HUES64 (cell line): Measurements from ENCODE around the gene PAX5.

Experiments used
- H3K27ac ChIP-seq: 2 replicates; pipeline ENCODE4 v1.7.0; 2013; ENCODE audit warnings: low read depth, low read length, inconsistent platforms
- H3K27me3 ChIP-seq: 2 replicates; pipeline ENCODE4 v1.6.1; 2013; ENCODE audit warnings: mild to moderate bottlenecking, low read length; ENCODE audit not compliant: insufficient read depth
- H3K36me3 ChIP-seq: 2 replicates; pipeline ENCODE4 v1.6.1; 2013; ENCODE audit warnings: mild to moderate bottlenecking, low read length; ENCODE audit not compliant: insufficient read depth
- H3K4me1 ChIP-seq: 2 replicates; pipeline ENCODE4 v1.6.1; 2013; ENCODE audit warnings: mild to moderate bottlenecking, low read length, moderate library complexity; ENCODE audit not compliant: insufficient read depth
- H3K4me3 ChIP-seq: 2 replicates; pipeline ENCODE4 v1.5.1; 2013; ENCODE audit warnings: mild to moderate bottlenecking, low read length, moderate library complexity
- H3K9ac ChIP-seq: 2 replicates; pipeline ENCODE4 v1.6.1; 2013; ENCODE audit warnings: mild to moderate bottlenecking, low read depth, low read length
- H3K9me3 ChIP-seq: 2 replicates; pipeline ENCODE4 v1.6.1; 2013; ENCODE audit warnings: low read depth, low read length; ENCODE audit not compliant: insufficient read depth
- WGBS: fragments of 150-250, 120-280 bp; methylation state at CpG from one replicate; pipeline ENCODE4 v1.1.7; 2013; ENCODE audit warnings: missing lambda C conversion rate; 5-methylcytosine and 5-hydroxymethylcytosine counted together

Gene PAX5

GRCh38 chr9:36948051-36948450 lies 86.0 kb downstream of the PAX5 start:
- peaks cover 5% of the 10 kb centered on the region; the same call in 1 of the 2 replicates for H3K4me1 ChIP-seq
- WGBS, result 91% methylated on average over 11 of the region's 13 CpGs
- H3K27ac ChIP-seq, result no peak overlapping the region

DNA sequence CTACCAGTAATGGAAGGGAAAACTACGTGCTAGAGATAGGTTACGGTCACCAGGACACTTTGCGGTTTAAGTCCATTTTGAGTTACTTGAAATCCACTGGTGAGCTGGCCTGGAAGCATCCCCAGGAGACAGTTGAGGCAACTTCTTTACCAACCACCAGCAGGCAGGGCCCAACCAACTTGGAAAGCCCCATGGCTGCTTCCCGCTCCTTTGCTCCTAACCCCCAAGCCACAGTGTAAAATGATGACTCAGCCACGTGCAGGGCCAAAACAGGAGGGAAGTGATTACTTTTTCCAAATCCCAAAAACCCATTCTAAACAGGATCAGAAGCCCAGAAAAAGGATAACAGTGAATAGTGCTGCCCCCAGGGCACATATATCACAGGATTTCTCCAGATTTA lies 87.4 kb downstream of the PAX5 start:
- Histone ChIP-seq H3K9ac (no peak overlapping the region), H3K4me1 (peaks cover 5% of the 10 kb centered on the region; the same call in 1 of the 2 replicates), H3K27me3 (no peaks in the 10 kb centered on the region), H3K4me3 (no peak overlapping the region), H3K36me3 (no peaks in the 10 kb centered on the region), H3K27ac (no peak overlapping the region), H3K9me3 (no peaks in the 10 kb centered on the region)
- 82% methylated on average over 5 of the region's 5 CpGs for WGBS

More at GRCh38 chr9:36948051-36948450, 86.0 kb downstream of the PAX5 start:
- Histone ChIP-seq H3K9ac (no peak overlapping the region), H3K27me3 (no peaks in the 10 kb centered on the region), H3K36me3 (no peaks in the 10 kb centered on the region), H3K9me3 (no peaks in the 10 kb centered on the region), H3K4me3 (no peak overlapping the region)

- 89% methylated on average over 14 of the region's 14 CpGs for WGBS
- H3K27me3 ChIP-seq, result no peaks in the 10 kb centered on the region
- H3K27ac ChIP-seq, result no peak overlapping the region
- H3K4me1 ChIP-seq, result peaks cover 5% of the 10 kb centered on the region; the same call in 1 of the 2 replicates
- no peak overlapping the region for H3K9ac ChIP-seq
- no peaks in the 10 kb centered on the region for H3K9me3 ChIP-seq
- no peaks in the 10 kb centered on the region for H3K36me3 ChIP-seq
- H3K4me3 ChIP-seq, result no peak overlapping the region
These were observed 88.1 kb downstream of the PAX5 start for GRCh38 chr9:36945999-36946398.

GRCh38 chr9:36942891-36943290 lies 91.2 kb downstream of the PAX5 start:
- Histone ChIP-seq H3K9ac (no peak overlapping the region), H3K36me3 (no peaks in the 10 kb centered on the region), H3K27me3 (no peaks in the 10 kb centered on the region), H3K9me3 (no peaks in the 10 kb centered on the region), H3K4me3 (no peak overlapping the region), H3K4me1 (peaks cover 14% of the 10 kb centered on the region), H3K27ac (no peak overlapping the region)
- 90% methylated on average over 8 of the region's 8 CpGs for WGBS

- no peaks in the 10 kb centered on the region for H3K9me3 ChIP-seq
- H3K27me3 ChIP-seq, result no peaks in the 10 kb centered on the region; the same call in 1 of the 2 replicates
- H3K36me3 ChIP-seq, result no peaks in the 10 kb centered on the region
- H3K4me3 ChIP-seq, result no peak overlapping the region
- H3K27ac ChIP-seq, result no peak overlapping the region
- H3K9ac ChIP-seq, result no peak overlapping the region
- peaks cover 19% of the 10 kb centered on the region for H3K4me1 ChIP-seq
- WGBS, result 89% methylated on average over 6 of the region's 6 CpGs
These were observed 92.6 kb downstream of the PAX5 start for GRCh38 chr9:36941441-36941840.

DNA sequence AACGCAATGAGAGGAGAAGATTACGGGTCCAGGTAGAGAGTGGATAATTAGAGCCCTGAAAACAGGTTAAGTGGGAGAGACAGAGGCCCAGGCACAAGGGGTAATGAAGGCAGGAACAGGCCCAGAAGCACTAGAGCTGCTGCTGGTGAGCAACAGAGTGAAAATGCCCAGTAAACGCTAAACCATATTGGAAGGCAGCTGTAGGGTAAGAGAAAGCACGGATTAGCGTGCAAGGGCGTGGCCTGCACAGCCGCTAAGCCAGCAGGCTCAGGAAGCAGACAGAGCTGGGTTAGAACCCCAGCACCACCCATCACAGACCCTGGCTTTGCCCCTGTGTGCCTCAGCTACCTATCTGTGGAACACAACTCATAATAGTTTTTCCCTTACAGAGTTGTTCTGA lies 93.2 kb downstream of the PAX5 start:
- Histone ChIP-seq H3K27me3 (no peaks in the 10 kb centered on the region; the same call in 1 of the 2 replicates), H3K4me3 (no peak overlapping the region), H3K9me3 (no peaks in the 10 kb centered on the region), H3K9ac (no peak overlapping the region), H3K27ac (no peak overlapping the region), H3K36me3 (no peaks in the 10 kb centered on the region), H3K4me1 (peaks cover 19% of the 10 kb centered on the region)
- 94% methylated on average over 7 of the region's 7 CpGs for WGBS

GRCh38 chr9:36940500-36940853 lies 93.6 kb downstream of the PAX5 start:
- Histone ChIP-seq H3K36me3 (no peaks in the 10 kb centered on the region), H3K27ac (no peak overlapping the region), H3K4me1 (peaks cover 19% of the 10 kb centered on the region), H3K9ac (no peak overlapping the region), H3K27me3 (no peaks in the 10 kb centered on the region; the same call in 1 of the 2 replicates), H3K4me3 (no peak overlapping the region), H3K9me3 (no peaks in the 10 kb centered on the region)
- 93% methylated on average over 7 of the region's 7 CpGs for WGBS

GRCh38 chr9:36939655-36940499 lies 94.2 kb downstream of the PAX5 start:
- 91% methylated on average over 28 of the region's 28 CpGs for WGBS
- Histone ChIP-seq H3K27ac (no peak overlapping the region), H3K36me3 (no peaks in the 10 kb centered on the region), H3K9me3 (no peaks in the 10 kb centered on the region), H3K4me1 (peaks cover 19% of the 10 kb centered on the region), H3K27me3 (no peaks in the 10 kb centered on the region; the same call in 1 of the 2 replicates), H3K4me3 (no peak overlapping the region), H3K9ac (no peak overlapping the region)

DNA sequence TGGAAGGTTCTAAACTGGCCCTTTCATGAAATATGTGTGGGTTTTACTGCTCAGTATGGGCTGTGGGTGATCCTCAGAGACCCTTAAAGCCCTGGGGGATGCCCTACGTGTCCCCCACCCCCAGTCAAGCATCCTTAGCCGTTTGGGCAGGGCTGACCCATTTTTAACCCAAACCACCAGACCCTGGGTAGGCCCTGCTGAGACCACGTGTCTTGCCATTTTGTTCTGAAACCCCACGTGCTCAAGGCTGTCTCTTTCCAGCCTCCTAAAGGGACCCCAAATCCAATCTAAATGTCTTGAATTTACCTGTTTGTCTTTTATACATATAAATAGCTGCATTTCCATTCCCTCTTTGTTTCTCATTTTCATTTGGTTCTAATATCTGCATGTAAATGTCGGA lies 94.9 kb downstream of the PAX5 start:
- no peaks in the 10 kb centered on the region; the same call in 1 of the 2 replicates for H3K27me3 ChIP-seq

DNA sequence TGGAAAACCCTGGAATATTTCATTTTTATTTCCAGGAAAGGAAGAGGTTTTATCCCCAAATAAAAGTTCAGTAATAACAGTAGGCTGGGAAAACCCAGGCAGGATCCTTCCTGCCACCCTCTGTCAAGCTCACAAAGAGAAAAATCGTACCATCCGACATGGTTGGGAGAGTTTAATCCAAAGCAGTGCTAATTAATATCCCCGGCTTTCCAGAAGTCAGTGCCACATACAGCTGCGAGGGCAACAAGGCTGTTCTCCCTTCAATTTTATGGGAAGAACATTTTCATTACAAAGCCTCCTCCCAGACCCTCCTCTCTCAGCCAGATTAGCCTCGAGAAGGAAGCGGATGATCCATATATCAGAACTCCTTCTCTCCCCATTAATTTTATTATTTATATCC lies 95.5 kb downstream of the PAX5 start:
- Histone ChIP-seq H3K9me3 (no peaks in the 10 kb centered on the region), H3K4me1 (peaks cover 19% of the 10 kb centered on the region), H3K9ac (no peak overlapping the region), H3K27me3 (no peaks in the 10 kb centered on the region; the same call in 1 of the 2 replicates), H3K36me3 (no peaks in the 10 kb centered on the region), H3K27ac (no peak overlapping the region), H3K4me3 (no peak overlapping the region)
- 62% methylated on average over 6 of the region's 6 CpGs for WGBS

More for the DNA sequence above, 94.9 kb downstream of the PAX5 start:
- Histone ChIP-seq H3K27ac (no peak overlapping the region), H3K4me1 (peaks cover 19% of the 10 kb centered on the region), H3K36me3 (no peaks in the 10 kb centered on the region), H3K9me3 (no peaks in the 10 kb centered on the region), H3K9ac (no peak overlapping the region), H3K4me3 (no peak overlapping the region)
- 82% methylated on average over 5 of the region's 5 CpGs for WGBS

- WGBS, result 82% methylated on average over 3 of the region's 4 CpGs
- Histone ChIP-seq H3K4me1 (peaks cover 19% of the 10 kb centered on the region), H3K4me3 (no peak overlapping the region), H3K9me3 (no peaks in the 10 kb centered on the region), H3K9ac (no peak overlapping the region), H3K27ac (no peak overlapping the region), H3K36me3 (no peaks in the 10 kb centered on the region), H3K27me3 (no peaks in the 10 kb centered on the region; the same call in 1 of the 2 replicates)
These were observed 96.1 kb downstream of the PAX5 start for GRCh38 chr9:36937951-36938350.
